Chondrocyte (in vitro differentiated cells): ENCODE results near the gene UCK1. TPM values are rescaled to one million over a fixed set of nuclear protein-coding genes. Genes with fewer than 3 reads are reported as not detected.

Experiments
- DNase-seq: peaks from one replicate; pipeline ENCODE4 v3.0.0; 2021; ENCODE audit warnings: mixed read lengths, low spot score
- H3K27ac Mint-ChIP-seq: one replicate; pipeline ENCODE4 v1.8.0; 2021; ENCODE audit warnings: mild to moderate bottlenecking, moderate library complexity, mixed read lengths; ENCODE audit not compliant: unreplicated experiment
- H3K27me3 Mint-ChIP-seq: 2 replicates; pipeline ENCODE4 v1.8.0; 2021; ENCODE audit warnings: low read depth, mixed read lengths
- H3K36me3 Mint-ChIP-seq: 2 replicates; pipeline ENCODE4 v1.8.0; 2021; ENCODE audit warnings: low read depth, mixed read lengths
- H3K4me1 Mint-ChIP-seq: 2 replicates; pipeline ENCODE4 v1.8.0; 2021; ENCODE audit warnings: low read depth, mild to moderate bottlenecking, mixed read lengths
- H3K4me3 Mint-ChIP-seq: one replicate; pipeline ENCODE4 v1.8.0; 2021; ENCODE audit warnings: mild to moderate bottlenecking, moderate library complexity, mixed read lengths; ENCODE audit not compliant: unreplicated experiment
- H3K9me3 Mint-ChIP-seq: 2 replicates; pipeline ENCODE4 v1.8.0; 2021; ENCODE audit warnings: low read depth, mixed read lengths
- long read RNA-seq: library from polyadenylated mRNA; stranded (forward); transcript quantifications from one replicate; pipeline ENCODE4 v2.0.0, GENCODE V29; 2021
- total RNA-seq: library from RNA; stranded (reverse); gene quantifications from 3 replicates; pipeline ENCODE4 v1.2.1, GENCODE V29; 2021
- TF ChIP-seq, protein P1 (sequence below): fragments of 200-600 bp; sonication (generic); IDR thresholded peaks from 2 replicates; pipeline ENCODE4 v1.5.0; 2021; ENCODE audit warnings: antibody characterized with exemption, mild to moderate bottlenecking, moderate library complexity

UCK1 gene
- 17.9 to 27.7 TPM (median 18.3 TPM) in 3 replicates for total RNA-seq
- long read RNA-seq, transcript UCK1-204 (7 exons, 2,167 nt) = major isoform, 47 of 61 reads
- long read RNA-seq, partial matches to known transcripts = 3 of 61 reads
- long read RNA-seq, other reads (novel, unspliced or antisense) = 8 of 61 reads

DNA sequence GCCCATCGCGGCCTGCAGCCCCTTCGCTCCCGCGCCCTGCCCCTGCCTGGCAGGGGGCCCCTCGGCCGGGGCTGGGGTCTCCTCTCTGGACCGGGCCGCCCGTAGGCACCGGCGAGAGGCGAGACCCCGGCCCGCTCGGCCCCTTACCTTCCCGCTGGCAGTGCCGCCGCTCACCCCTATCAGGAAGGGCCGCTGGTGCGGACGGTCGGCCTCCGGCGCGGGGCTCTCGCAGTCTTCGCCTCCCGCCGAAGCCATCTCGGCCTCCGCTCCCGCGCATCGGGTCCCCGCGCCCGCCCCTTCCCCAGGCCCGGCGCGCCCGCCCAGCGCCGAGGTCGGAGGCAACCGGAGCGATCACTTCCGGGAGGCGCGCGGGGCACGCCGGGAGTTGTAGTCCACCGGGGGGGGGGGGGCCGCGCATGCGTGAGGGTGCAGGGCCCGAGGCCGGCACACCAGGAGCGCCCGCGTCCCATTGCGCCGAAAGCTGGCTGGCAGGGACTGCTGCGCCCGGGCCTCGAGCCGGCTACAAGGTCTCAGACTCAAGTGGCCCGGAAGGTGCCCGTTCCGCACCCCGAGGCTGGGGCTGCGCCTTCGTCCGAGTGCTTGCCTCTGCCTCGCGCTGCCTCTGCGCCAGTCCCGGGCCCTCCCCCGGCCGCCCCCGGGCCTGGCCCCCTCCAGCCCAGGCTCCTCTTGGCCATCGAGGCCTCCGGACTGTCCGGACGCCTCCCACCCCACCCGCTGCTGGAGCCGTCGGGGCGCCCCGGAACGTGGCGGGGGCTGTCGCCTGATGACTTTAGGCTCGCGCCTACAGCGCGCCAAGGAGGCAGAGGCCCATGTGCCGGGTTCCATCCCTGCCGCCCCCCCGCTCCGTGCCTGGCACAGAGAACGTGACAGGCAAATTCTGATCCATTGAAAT, at the start of gene UCK1:
Gene UCK1 (minus strand): TSS at position 344 of the 913 bp plus-strand sequence. CDS start 89 bp downstream, at position 255.
- TF ChIP-seq, protein P1, sequence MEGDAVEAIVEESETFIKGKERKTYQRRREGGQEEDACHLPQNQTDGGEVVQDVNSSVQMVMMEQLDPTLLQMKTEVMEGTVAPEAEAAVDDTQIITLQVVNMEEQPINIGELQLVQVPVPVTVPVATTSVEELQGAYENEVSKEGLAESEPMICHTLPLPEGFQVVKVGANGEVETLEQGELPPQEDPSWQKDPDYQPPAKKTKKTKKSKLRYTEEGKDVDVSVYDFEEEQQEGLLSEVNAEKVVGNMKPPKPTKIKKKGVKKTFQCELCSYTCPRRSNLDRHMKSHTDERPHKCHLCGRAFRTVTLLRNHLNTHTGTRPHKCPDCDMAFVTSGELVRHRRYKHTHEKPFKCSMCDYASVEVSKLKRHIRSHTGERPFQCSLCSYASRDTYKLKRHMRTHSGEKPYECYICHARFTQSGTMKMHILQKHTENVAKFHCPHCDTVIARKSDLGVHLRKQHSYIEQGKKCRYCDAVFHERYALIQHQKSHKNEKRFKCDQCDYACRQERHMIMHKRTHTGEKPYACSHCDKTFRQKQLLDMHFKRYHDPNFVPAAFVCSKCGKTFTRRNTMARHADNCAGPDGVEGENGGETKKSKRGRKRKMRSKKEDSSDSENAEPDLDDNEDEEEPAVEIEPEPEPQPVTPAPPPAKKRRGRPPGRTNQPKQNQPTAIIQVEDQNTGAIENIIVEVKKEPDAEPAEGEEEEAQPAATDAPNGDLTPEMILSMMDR = peak; percentile 44
- H3K36me3 Mint-ChIP-seq = peaks cover 12% of the 10 kb centered on the region
- peak within 1 kb of the TSS; percentile 76 for H3K27ac Mint-ChIP-seq
- H3K4me3 Mint-ChIP-seq = peak within 1 kb of the TSS; percentile 83
- no peaks in the 10 kb centered on the region for H3K9me3 Mint-ChIP-seq
- peaks cover 18% of the 10 kb centered on the region for H3K4me1 Mint-ChIP-seq
- no peak for DNase-seq
- no peaks in the 10 kb centered on the region for H3K27me3 Mint-ChIP-seq

DNA sequence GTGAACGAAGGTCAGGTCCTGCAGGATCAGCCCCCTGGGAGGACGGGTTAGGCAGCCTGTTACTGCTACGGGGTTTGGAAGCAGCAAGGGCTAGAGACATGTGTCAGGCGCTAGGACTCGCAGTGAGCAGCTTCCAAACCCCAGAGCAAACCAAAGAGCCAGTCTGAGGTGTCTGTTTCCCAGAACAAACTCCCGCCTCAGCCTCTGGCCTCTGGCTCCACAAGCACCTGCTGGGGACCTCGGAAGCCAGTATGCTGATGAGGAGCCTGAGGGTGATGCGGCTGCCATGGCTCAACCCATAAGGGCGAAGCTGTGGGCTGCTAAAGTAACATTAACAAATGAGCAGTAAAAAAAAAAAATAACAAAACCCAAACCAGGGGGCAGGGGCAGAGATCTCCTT, 49.3 kb upstream of the UCK1 start:
- Mint-ChIP-seq H3K4me1 (no peaks in the 10 kb centered on the region), H3K27me3 (no peaks in the 10 kb centered on the region), H3K4me3 (no peak overlapping the region), H3K27ac (no peak overlapping the region), H3K9me3 (no peaks in the 10 kb centered on the region), H3K36me3 (peaks cover 19% of the 10 kb centered on the region)
- no peak for DNase-seq
- TF ChIP-seq, protein P1 = no peak

DNA sequence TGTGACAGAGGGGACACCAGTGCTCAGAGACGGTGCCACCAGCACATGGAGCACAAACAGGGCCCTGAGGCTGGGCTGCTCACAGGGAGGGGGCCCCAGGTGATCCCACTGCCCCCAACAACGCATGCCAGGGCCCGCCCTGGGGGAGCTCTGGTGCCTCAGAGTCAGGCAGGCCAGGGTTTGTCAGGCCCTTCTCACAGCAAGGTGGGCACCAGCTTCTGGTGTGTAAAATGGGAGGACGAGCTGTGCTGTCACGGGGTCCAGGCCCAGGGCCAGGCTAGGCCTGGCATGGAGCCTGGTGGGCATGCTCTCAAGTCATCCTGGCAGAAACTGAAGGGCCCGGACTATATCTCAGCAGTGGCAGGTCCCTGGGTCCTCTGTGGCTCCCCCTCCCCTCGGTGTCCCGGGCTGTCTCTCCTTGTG, 48.7 kb upstream of the UCK1 start:
- no peaks in the 10 kb centered on the region for H3K9me3 Mint-ChIP-seq
- H3K36me3 Mint-ChIP-seq = peaks cover 18% of the 10 kb centered on the region
- no peaks in the 10 kb centered on the region for H3K4me1 Mint-ChIP-seq
- no peaks in the 10 kb centered on the region for H3K27me3 Mint-ChIP-seq
- DNase-seq = no peak
- H3K4me3 Mint-ChIP-seq = no peak overlapping the region
- H3K27ac Mint-ChIP-seq = no peak overlapping the region
- TF ChIP-seq, protein P1 = no peak

DNA sequence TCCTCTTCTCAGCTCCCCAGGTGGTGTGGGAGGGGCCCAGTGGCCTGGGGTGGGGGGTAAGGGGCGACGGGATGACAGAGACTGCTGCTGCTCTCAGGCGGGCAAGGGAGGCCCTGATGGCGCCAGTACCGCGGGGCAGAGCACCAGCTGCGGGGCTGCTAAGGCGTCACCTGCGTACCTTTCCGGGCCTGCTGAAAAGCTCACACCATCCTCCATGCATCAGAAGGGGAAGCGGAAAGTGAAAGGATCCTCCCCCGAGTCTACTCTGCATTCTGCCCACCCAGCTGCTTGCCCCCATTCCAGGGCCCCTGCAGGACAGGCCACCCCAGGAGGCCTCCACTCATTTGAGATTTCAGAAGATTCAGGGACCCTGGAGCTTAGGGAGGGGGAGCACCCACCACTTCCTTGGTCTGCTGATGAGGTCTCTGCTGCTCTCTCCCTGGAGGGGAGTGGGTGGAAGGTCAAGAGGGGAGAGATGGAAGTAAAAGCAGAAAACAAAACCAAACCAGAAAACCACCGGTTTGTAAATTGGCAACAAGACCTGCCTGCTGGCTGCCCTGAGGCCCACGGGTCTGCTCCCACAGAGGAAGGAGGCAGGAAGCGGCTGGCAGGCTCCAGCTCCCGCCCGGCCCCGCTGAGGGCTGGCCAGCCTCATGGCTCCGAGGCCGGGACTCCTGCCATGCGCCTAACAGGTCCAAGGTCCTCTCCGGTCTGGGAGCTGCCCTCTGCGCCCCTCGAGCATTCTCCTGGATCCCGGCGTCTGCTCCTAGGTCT, 47.9 kb upstream of the UCK1 start:
- H3K36me3 Mint-ChIP-seq = peaks cover 17% of the 10 kb centered on the region
- no peak overlapping the region for H3K27ac Mint-ChIP-seq
- TF ChIP-seq, protein P1 = no peak
- no peak overlapping the region for H3K4me3 Mint-ChIP-seq
- H3K27me3 Mint-ChIP-seq = no peaks in the 10 kb centered on the region
- no peaks in the 10 kb centered on the region for H3K4me1 Mint-ChIP-seq
- no peaks in the 10 kb centered on the region for H3K9me3 Mint-ChIP-seq
- no peak for DNase-seq

DNA sequence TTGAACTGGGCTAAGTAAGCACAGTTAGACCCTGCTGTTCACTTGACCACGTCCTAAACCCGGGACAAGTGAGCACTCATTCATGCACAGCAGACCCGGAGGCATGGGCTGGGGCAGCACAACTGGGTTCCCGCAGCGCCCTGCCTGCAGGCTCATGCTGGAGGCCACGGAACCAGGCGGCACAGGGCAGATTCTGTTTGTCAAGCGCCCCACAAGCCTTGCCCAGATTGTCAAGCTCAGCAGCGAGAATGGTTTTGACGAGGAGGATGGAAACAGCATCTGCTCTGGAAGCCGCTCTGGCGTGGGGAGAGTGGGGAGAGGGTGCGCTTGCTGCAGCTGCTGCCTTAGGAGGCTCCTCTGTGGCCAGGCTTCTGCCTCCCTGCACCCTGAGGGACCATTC, 47.0 kb upstream of the UCK1 start:
- peaks cover 12% of the 10 kb centered on the region for H3K36me3 Mint-ChIP-seq
- H3K27ac Mint-ChIP-seq = no peak overlapping the region
- no peaks in the 10 kb centered on the region for H3K4me1 Mint-ChIP-seq
- TF ChIP-seq, protein P1 = no peak
- no peaks in the 10 kb centered on the region for H3K9me3 Mint-ChIP-seq
- no peak for DNase-seq
- no peaks in the 10 kb centered on the region for H3K27me3 Mint-ChIP-seq
- H3K4me3 Mint-ChIP-seq = no peak overlapping the region
